ENCODE measurements around the gene MIS18BP1. TPM values are rescaled to one million over a fixed set of nuclear protein-coding genes. Genes with fewer than 3 reads are reported as not detected.
"Not testable (repeated sequence)": the region's sequence is repeated elsewhere in the genome, so short reads cannot be mapped to it uniquely, and the experiment has no call there.

MIS18BP1 gene
- total and polyA plus RNA-seq, 2 of the 4 experiments (the other 2 are of a cell fraction): 10.6 to 18.6 TPM

- H2BK15ac ChIP-seq (ENCODE audit: low read depth, low read length); H2AK9ac ChIP-seq (replicated peaks; ENCODE audit: low read depth, low read length, poor library complexity); H3K4me2 ChIP-seq (ENCODE audit: low read depth, low read length); POLR2A ChIA-PET (ENCODE audit: unreplicated experiment); DNase-seq; H3K4me3 ChIP-seq (ENCODE audit: insufficient read depth, low read depth, low read length); H3K27me3 ChIP-seq (ENCODE audit: control insufficient read depth, insufficient read depth, low read length); H4K91ac ChIP-seq (ENCODE audit: insufficient read depth, low read depth, low read length); H3K23ac ChIP-seq (ENCODE audit: low read depth, low read length); BruUV-seq (replicated peaks); H4K8ac ChIP-seq (ENCODE audit: low read depth in 2 of 2, low read length in 2 of 2); H2AK5ac ChIP-seq (ENCODE audit: low read depth, low read length); dilution Hi-C loops (cut with HindIII; ENCODE audit: low sequenced_read_pairs, unreplicated experiment); H3K18ac ChIP-seq (ENCODE audit: low read depth, low read length); intact Hi-C loops (cut with micrococcal nuclease); H2AFZ ChIP-seq (replicated peaks; ENCODE audit: low read length, poor library complexity); H3K9ac ChIP-seq (ENCODE audit: low read depth, low read length); H3K36me3 ChIP-seq (ENCODE audit: control insufficient read depth, insufficient read depth, low read length); H3K79me1 ChIP-seq (ENCODE audit: low read depth in 1 of 2, low read length in 2 of 2); H2BK20ac ChIP-seq (ENCODE audit: low read depth, low read length); H3K9me1 ChIP-seq (ENCODE audit: insufficient read depth, low read length); H3K14ac ChIP-seq (replicated peaks; ENCODE audit: low read depth, low read length); H2BK120ac ChIP-seq (ENCODE audit: low read depth, low read length); H4K5ac ChIP-seq (ENCODE audit: low read depth, low read length); in situ Hi-C loops (cut with MboI; ENCODE audit: low sequenced_read_pairs); ATAC-seq (ENCODE audit: low read depth); H3K4ac ChIP-seq (ENCODE audit: low read depth, low read length); H3K56ac ChIP-seq (ENCODE audit: extremely low read depth, insufficient read depth, low read length); CTCF ChIA-PET; H4K20me1 ChIP-seq (ENCODE audit: insufficient read depth, low read length); H3K4me1 ChIP-seq (ENCODE audit: control insufficient read depth, insufficient read depth, low read length); H3K9me3 ChIP-seq (ENCODE audit: control insufficient read depth, insufficient read depth, low read length); H2BK5ac ChIP-seq (ENCODE audit: low read depth, low read length, poor library complexity, severe bottlenecking); H3K27ac ChIP-seq (ENCODE audit: insufficient read depth, low read length): not testable (repeated sequence)
- 28% methylated on average over 2 of the region's 12 CpGs; no CpG with 5 or more reads in 1 of the 2 experiments for WGBS, 2 experiments (ENCODE audit: extremely low coverage in 2 of 2, insufficient read length in 1 of 2)
These were observed 28.9 kb upstream of the MIS18BP1 start for GRCh38 chr14:45281731-45282400.
